Gastrocnemius medialis (tissue), 4 donors: ENCODE measurements around the gene PAPSS1.

Source experiments
- CTCF ChIP-seq, 5 experiments: fragments of 450-650 bp in 3 of 5; fragments of 200-600 bp in 2 of 5; sonication (generic) in 2 of 5; IDR thresholded peaks in 4 of 5; conservative IDR thresholded peaks in 1 of 5; 1 replicate in 4 of 5; 2 replicates in 1 of 5; pipeline ENCODE4 v1.5.1; 2016 to 2019; ENCODE audit warnings: antibody characterized with exemption in 5 of 5, mild to moderate bottlenecking in 3 of 5, moderate library complexity in 3 of 5
- POLR2A ChIP-seq, 2 donors: fragments of 450-650 bp; IDR thresholded peaks; one replicate each; pipeline ENCODE4 v1.6.1; 2017; ENCODE audit warnings: antibody characterized with exemption in 2 of 2, mild to moderate bottlenecking in 2 of 2, moderate library complexity in 2 of 2

DNA sequence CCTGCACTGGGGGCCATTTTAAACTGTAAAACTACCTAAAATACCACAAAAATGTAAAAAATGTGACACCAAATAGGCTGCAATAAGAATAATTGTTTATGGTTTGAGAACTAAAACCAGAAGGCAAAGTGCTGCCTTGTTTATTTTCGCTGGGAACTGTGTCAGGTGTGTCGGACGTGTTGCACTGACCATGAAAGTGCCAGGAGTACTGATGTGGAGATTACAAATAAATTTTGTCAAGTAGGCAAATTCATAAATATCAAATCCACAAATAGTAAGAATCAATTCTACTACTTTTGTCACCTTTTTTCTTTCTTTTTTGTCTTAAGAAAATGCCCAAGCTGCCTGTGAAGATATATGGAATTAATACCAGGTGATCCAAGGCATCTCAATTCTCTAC lies 37.7 kb downstream of the PAPSS1 start:
- TF ChIP-seq CTCF (IDR thresholded peaks at IDR 0.05 in 4 of 5, conservative IDR thresholded peaks at IDR 0.05 in 1 of 5): no peak
- TF ChIP-seq POLR2A (IDR thresholded peaks at IDR 0.05): no peak
